ENCODE results near the gene CHST4.
"Not testable (repeated sequence)": the region's sequence is repeated elsewhere in the genome, so short reads cannot be mapped to it uniquely, and the experiment has no call there.

Gene CHST4

GRCh38 chr16:71524566-71525553 is 1.4 kb upstream of the CHST4 start:
- no peak for FAIRE-seq

- FAIRE-seq: no peak
Measured at GRCh38 chr16:71528257-71528656, 2.0 kb downstream of the CHST4 start.

GRCh38 chr16:71528863-71529262 is 2.6 kb downstream of the CHST4 start:
- FAIRE-seq: no peak

GRCh38 chr16:71532366-71532765 is 6.1 kb downstream of the CHST4 start:
- no peak for FAIRE-seq

- FAIRE-seq: no peak
Measured at GRCh38 chr16:71536752-71537499, 10.7 kb downstream of the CHST4 start.

- no peak for FAIRE-seq
Measured at GRCh38 chr16:71537643-71538042, 11.4 kb downstream of the CHST4 start.

GRCh38 chr16:71542377-71542776 is 16.2 kb downstream of the CHST4 start:
- FAIRE-seq: no peak

GRCh38 chr16:71547168-71547567 is 20.9 kb downstream of the CHST4 start:
- no peak for FAIRE-seq

GRCh38 chr16:71552698-71553503 is 26.7 kb downstream of the CHST4 start:
- FAIRE-seq: no peak

- FAIRE-seq: no peak
Measured at GRCh38 chr16:71555230-71555891, 29.1 kb downstream of the CHST4 start.

- no peak for FAIRE-seq
Measured at GRCh38 chr16:71557299-71557698, 31.1 kb downstream of the CHST4 start.

- FAIRE-seq: no peak
Measured at GRCh38 chr16:71557954-71558582, 31.8 kb downstream of the CHST4 start.

GRCh38 chr16:71559855-71560254 is 33.6 kb downstream of the CHST4 start:
- no peak for FAIRE-seq

- not testable (repeated sequence) for FAIRE-seq
Measured at GRCh38 chr16:71561886-71562285, 35.7 kb downstream of the CHST4 start.

GRCh38 chr16:71562552-71562951 is 36.3 kb downstream of the CHST4 start:
- no peak for FAIRE-seq

- FAIRE-seq: no peak
Measured at GRCh38 chr16:71564335-71564967, 38.2 kb downstream of the CHST4 start.

- no peak for FAIRE-seq
Measured at GRCh38 chr16:71565812-71566700, 39.8 kb downstream of the CHST4 start.

GRCh38 chr16:71567931-71568330 is 41.7 kb downstream of the CHST4 start:
- FAIRE-seq: no peak

GRCh38 chr16:71568551-71568950 is 42.3 kb downstream of the CHST4 start:
- FAIRE-seq: no peak

GRCh38 chr16:71569621-71570020 is 43.4 kb downstream of the CHST4 start:
- no peak for FAIRE-seq

All from colon (tissue), 2 donors.